CD14-positive monocyte (primary cell): ENCODE results near the gene RBMS3. TPM values are rescaled to one million over a fixed set of nuclear protein-coding genes. Genes with fewer than 3 reads are reported as not detected.

ENCODE experiments used
- DNase-seq, 3 donors: peaks; one replicate each; pipeline ENCODE4 v3.0.0-alpha.2; 2011 to 2022
- H2AFZ ChIP-seq: 2 replicates; pipeline ENCODE4 v1.6.0; 2012; ENCODE audit warnings: mild to moderate bottlenecking, low read depth, low read length, inconsistent platforms; ENCODE audit not compliant: insufficient read depth, poor library complexity, severe bottlenecking
- H3K27ac ChIP-seq, 2 donors: 1 replicate in 1 of 2; 2 replicates in 1 of 2; pipeline ENCODE4 v1.5.1; 2012 to 2013; ENCODE audit warnings: low read length in 2 of 2, control low read depth in 1 of 2, inconsistent platforms in 1 of 2, low read depth in 1 of 2, mild to moderate bottlenecking in 1 of 2
- H3K27me3 ChIP-seq, 2 donors: one replicate each; pipeline versions ENCODE4 v1.6.0 to v1.6.1; 2011 to 2013; ENCODE audit warnings: low read length in 2 of 2; ENCODE audit not compliant: control insufficient read depth in 2 of 2, insufficient read depth in 2 of 2
- H3K36me3 ChIP-seq, 2 donors: replicated peaks in 1 of 2; 1 replicate in 1 of 2; 2 replicates in 1 of 2; pipeline versions ENCODE4 v1.5.1 to v1.6.1; 2012 to 2013; ENCODE audit warnings: low read length in 2 of 2, control low read depth in 1 of 2, inconsistent platforms in 1 of 2, mild to moderate bottlenecking in 1 of 2; ENCODE audit not compliant: insufficient read depth in 2 of 2, control insufficient read depth in 1 of 2
- H3K4me1 ChIP-seq, 2 donors: 1 replicate in 1 of 2; 2 replicates in 1 of 2; pipeline versions ENCODE4 v1.5.1 to v1.6.1; 2012 to 2013; ENCODE audit warnings: low read length in 2 of 2, control low read depth in 1 of 2, inconsistent platforms in 1 of 2, mild to moderate bottlenecking in 1 of 2, moderate library complexity in 1 of 2; ENCODE audit not compliant: insufficient read depth in 2 of 2, control insufficient read depth in 1 of 2
- H3K4me2 ChIP-seq: replicated peaks from 2 replicates; pipeline ENCODE3; 2012; ENCODE audit warnings: low read length, moderate library complexity, mild to moderate bottlenecking; ENCODE audit not compliant: poor library complexity, severe bottlenecking; ENCODE audit errors: extremely low read depth
- H3K4me3 ChIP-seq, 3 experiments: fragments of 200-600 bp in 1 of 3; sonication (generic) in 1 of 3; replicated peaks in 1 of 3; 1 replicate in 2 of 3; 2 replicates in 1 of 3; pipeline ENCODE4 v1.5.1; 2011 to 2013; ENCODE audit warnings: low read length in 3 of 3, mild to moderate bottlenecking in 3 of 3, control low read depth in 2 of 3, low read depth in 2 of 3, inconsistent platforms in 1 of 3, moderate library complexity in 1 of 3
- H3K79me2 ChIP-seq: 2 replicates; pipeline ENCODE4 v1.6.0; 2012; ENCODE audit warnings: mild to moderate bottlenecking, control low read depth, inconsistent platforms, low read length, moderate library complexity; ENCODE audit not compliant: insufficient read depth
- H3K9ac ChIP-seq: 2 replicates; pipeline ENCODE4 v1.6.0; 2017; ENCODE audit warnings: low read length, mild to moderate bottlenecking; ENCODE audit not compliant: insufficient read depth, poor library complexity, severe bottlenecking
- H3K9me3 ChIP-seq, 2 donors: replicated peaks in 1 of 2; 1 replicate in 1 of 2; 2 replicates in 1 of 2; pipeline versions ENCODE4 v1.5.1 to v1.6.1; 2012 to 2013; ENCODE audit warnings: low read length in 2 of 2, control low read depth in 1 of 2; ENCODE audit not compliant: control insufficient read depth in 1 of 2, insufficient read depth in 1 of 2
- H4K20me1 ChIP-seq: 2 replicates; pipeline ENCODE4 v1.6.0; 2012; ENCODE audit warnings: mild to moderate bottlenecking, low read length, control low read depth, moderate library complexity; ENCODE audit not compliant: insufficient read depth
- H3K27ac Mint-ChIP-seq, 7 donors: one replicate each; pipeline ENCODE4 v1.8.0; 2020; ENCODE audit warnings: mild to moderate bottlenecking in 7 of 7, mixed read lengths in 7 of 7, moderate library complexity in 6 of 7, inconsistent platforms in 2 of 7
- H3K27me3 Mint-ChIP-seq, 3 donors: one replicate each; pipeline ENCODE4 v1.8.0; 2021 to 2022; ENCODE audit warnings: low read depth in 3 of 3, mild to moderate bottlenecking in 3 of 3, mixed read lengths in 3 of 3, moderate library complexity in 3 of 3, inconsistent platforms in 1 of 3
- H3K36me3 Mint-ChIP-seq, 2 donors: one replicate each; pipeline ENCODE4 v1.8.0; 2020; ENCODE audit warnings: mixed read lengths in 2 of 2, inconsistent platforms in 1 of 2, mild to moderate bottlenecking in 1 of 2
- H3K4me1 Mint-ChIP-seq: one replicate; pipeline ENCODE4 v1.8.0; 2020; ENCODE audit warnings: mild to moderate bottlenecking, mixed read lengths
- H3K4me3 Mint-ChIP-seq, 2 donors: one replicate each; pipeline ENCODE4 v1.8.0; 2020; ENCODE audit warnings: mild to moderate bottlenecking in 2 of 2, mixed read lengths in 2 of 2, moderate library complexity in 1 of 2
- H3K9me3 Mint-ChIP-seq, 7 donors: one replicate each; pipeline ENCODE4 v1.8.0; 2020 to 2022; ENCODE audit warnings: mixed read lengths in 7 of 7, mild to moderate bottlenecking in 6 of 7, moderate library complexity in 6 of 7, inconsistent platforms in 2 of 7
- CTCF ChIP-seq: fragments of 200-600 bp; IDR thresholded peaks from one replicate; pipeline ENCODE4 v1.8.0; 2022; ENCODE audit warnings: antibody characterized with exemption, mild to moderate bottlenecking
- WGBS: methylation state at CpG from one replicate; pipeline ENCODE4 v1.1.5; 2013; ENCODE audit warnings: missing lambda C conversion rate; ENCODE audit not compliant: insufficient coverage; 5-methylcytosine and 5-hydroxymethylcytosine counted together
- intact Hi-C, 2 donors: fragments of 100-400 bp; cut with micrococcal nuclease; formaldehyde crosslinking; loops; one replicate each; pipeline versions ENCODE4 v1.15.0 to v1.15.1; 2023
- polyA plus RNA-seq, 3 donors: library from polyadenylated mRNA; depleted of rRNA in 1 of 3; unstranded in 2 of 3; stranded (reverse) in 1 of 3; fragments of 300-500 nt in 2 of 3; fragments of >200 nt in 1 of 3; fragmentation: Illumina TruSeq in 2 of 3; gene quantifications; 1 replicate in 2 of 3; 2 replicates in 1 of 3; pipeline ENCODE4 v1.2.3, GENCODE V29; 2012 to 2021

The RBMS3 gene
- polyA plus RNA-seq, 3 donors, result not detected

DNA sequence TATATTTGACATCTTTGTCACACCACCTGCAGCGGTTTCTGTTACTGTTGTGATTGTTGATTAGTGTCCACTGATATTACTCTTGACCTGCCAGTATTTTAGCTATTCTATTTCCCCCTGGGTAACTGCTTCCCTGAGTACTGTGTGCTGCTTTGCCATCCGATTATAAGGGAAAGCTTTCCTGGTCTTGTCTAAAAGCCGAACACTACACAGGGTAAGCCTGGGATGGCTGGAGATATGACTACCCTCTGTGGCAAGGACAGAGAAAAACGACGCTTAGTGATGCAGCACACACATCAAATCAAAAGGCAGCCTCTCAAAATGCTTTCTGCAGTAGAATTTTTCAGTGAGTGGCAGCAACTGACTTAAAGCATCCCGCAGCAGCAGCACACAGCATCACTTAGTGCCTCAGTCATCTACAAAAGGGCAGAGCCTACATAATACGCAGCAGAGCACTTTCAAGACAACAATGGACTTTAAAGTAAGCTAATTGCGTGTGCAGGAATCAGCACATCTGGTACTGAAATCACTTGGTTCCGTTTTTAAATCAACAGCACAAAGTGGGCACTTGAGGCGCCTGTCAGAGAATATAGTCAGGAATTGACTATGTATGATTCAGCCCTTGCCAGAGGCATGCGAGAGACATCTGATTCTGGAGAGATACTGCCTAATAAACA lies 669.2 kb downstream of the RBMS3 start:
- Histone ChIP-seq H3K4me1 (no peaks in the 10 kb centered on the region), H3K4me3 (no peak overlapping the region), H3K27ac (no peak overlapping the region), H3K27me3 (no peaks in the 10 kb centered on the region), H3K36me3 (no peaks in the 10 kb centered on the region), H2AFZ (no peak overlapping the region), H3K9me3 (no peaks in the 10 kb centered on the region), H3K79me2 (no peaks in the 10 kb centered on the region), H3K9ac (no peak overlapping the region), H4K20me1 (no peaks in the 10 kb centered on the region), H3K4me2 (no peak overlapping the region)
- Mint-ChIP-seq H3K9me3 (no peaks in the 10 kb centered on the region), H3K4me1 (no peaks in the 10 kb centered on the region), H3K27me3 (no peaks in the 10 kb centered on the region), H3K4me3 (no peak overlapping the region), H3K36me3 (no peaks in the 10 kb centered on the region), H3K27ac (no peak overlapping the region)
- DNase-seq, result no peak
- 93% methylated on average over 5 of the region's 11 CpGs for WGBS
- intact Hi-C loops, result no loop called here
- TF ChIP-seq CTCF, result no peak

DNA sequence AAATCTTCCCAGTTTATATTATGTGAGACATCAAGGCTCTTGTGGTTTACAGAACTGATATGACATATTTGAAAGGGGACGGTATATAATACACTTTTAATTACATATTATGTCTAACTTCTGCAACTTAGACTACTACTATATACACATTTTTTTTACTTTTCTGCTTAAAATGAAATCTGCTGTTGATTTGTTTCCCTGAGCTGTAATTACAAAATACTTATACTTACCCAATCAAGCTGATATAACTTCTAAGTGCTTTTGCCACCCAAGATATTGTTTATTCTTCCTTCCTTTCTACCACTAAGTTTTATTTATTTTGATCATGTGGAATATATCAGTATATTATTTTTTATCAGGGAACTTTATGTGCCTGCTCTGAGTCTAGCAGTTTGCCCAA lies 671.6 kb downstream of the RBMS3 start:
- H3K27ac Mint-ChIP-seq, result no peak overlapping the region
- no peak for TF ChIP-seq CTCF
- H3K4me1 Mint-ChIP-seq, result no peaks in the 10 kb centered on the region
- no peaks in the 10 kb centered on the region for H3K27me3 Mint-ChIP-seq
- Histone ChIP-seq H2AFZ (no peak overlapping the region), H4K20me1 (no peaks in the 10 kb centered on the region), H3K27me3 (no peaks in the 10 kb centered on the region), H3K9me3 (no peaks in the 10 kb centered on the region), H3K79me2 (no peaks in the 10 kb centered on the region), H3K4me2 (no peak overlapping the region), H3K4me1 (no peaks in the 10 kb centered on the region), H3K36me3 (no peaks in the 10 kb centered on the region), H3K27ac (no peak overlapping the region), H3K4me3 (no peak overlapping the region), H3K9ac (no peak overlapping the region)
- no peaks in the 10 kb centered on the region for H3K36me3 Mint-ChIP-seq
- H3K4me3 Mint-ChIP-seq, result no peak overlapping the region
- intact Hi-C loops, result no loop called here
- WGBS, result no CpG with 5 or more reads among the region's 1 CpG
- H3K9me3 Mint-ChIP-seq, result peaks cover 0 to 2% (median 0%) of the 10 kb centered on the region in 7 donors
- no peak for DNase-seq
